Measurements from ENCODE around the gene SLC9A3.

- TF ChIP-seq CTCF (IDR thresholded peaks at IDR 0.05), result no peak
- TF ChIP-seq POLR2A (IDR thresholded peaks at IDR 0.05), result no peak
- TF ChIP-seq POLR2AphosphoS5 (IDR thresholded peaks at IDR 0.05; ENCODE audit: insufficient read depth in 1 of 2, low read depth in 1 of 2), result no peak
Measured at GRCh38 chr5:433836-434235, 90.4 kb downstream of the SLC9A3 start.
